ENCODE results near the gene IFT25.
"Not testable (repeated sequence)": the region's sequence is repeated elsewhere in the genome, so short reads cannot be mapped to it uniquely, and the experiment has no call there.

Gene IFT25

GRCh38 chr1:53945433-53946251, at the start of gene IFT25:
TSS of gene IFT25 (minus strand) at chr1:53945699. CDS start at chr1:53940082, 5,617 bp downstream.
- peak within 1 kb of the TSS; percentile 82 for H3K4me3 ChIP-seq (ENCODE audit: low read length)
- TF ChIP-seq CTCF (conservative IDR thresholded peaks at IDR 0.05; ENCODE audit: low read depth, low read length) = no peak
- DNase-seq (ENCODE audit: low read depth) = peak; percentile 69

- DNase-seq (ENCODE audit: low read depth); H3K4me3 ChIP-seq (ENCODE audit: low read length): not testable (repeated sequence)
Observed at GRCh38 chr1:53994516-53994915, 49.0 kb upstream of the IFT25 start.

GRCh38 chr1:53992085-53992874, 46.8 kb upstream of the IFT25 start:
- DNase-seq (ENCODE audit: low read depth) = no peak
- TF ChIP-seq CTCF (conservative IDR thresholded peaks at IDR 0.05; ENCODE audit: low read depth, low read length) = peak; percentile 1
- no peak overlapping the region for H3K4me3 ChIP-seq (ENCODE audit: low read length)

- H3K4me3 ChIP-seq (ENCODE audit: low read length) = no peak overlapping the region
- TF ChIP-seq CTCF (conservative IDR thresholded peaks at IDR 0.05; ENCODE audit: low read depth, low read length) = no peak
- no peak for DNase-seq (ENCODE audit: low read depth)
Observed at GRCh38 chr1:53987880-53988279, 42.4 kb upstream of the IFT25 start.

GRCh38 chr1:53986458-53986857, 41.0 kb upstream of the IFT25 start:
- no peak for DNase-seq (ENCODE audit: low read depth)
- no peak for TF ChIP-seq CTCF (conservative IDR thresholded peaks at IDR 0.05; ENCODE audit: low read depth, low read length)
- no peak overlapping the region for H3K4me3 ChIP-seq (ENCODE audit: low read length)

GRCh38 chr1:53984726-53985125, 39.2 kb upstream of the IFT25 start:
- no peak overlapping the region for H3K4me3 ChIP-seq (ENCODE audit: low read length)
- TF ChIP-seq CTCF (conservative IDR thresholded peaks at IDR 0.05; ENCODE audit: low read depth, low read length) = no peak
- no peak for DNase-seq (ENCODE audit: low read depth)

- peak; percentile 39 for DNase-seq (ENCODE audit: low read depth)
- H3K4me3 ChIP-seq (ENCODE audit: low read length) = peak overlapping the region; percentile 26
- TF ChIP-seq CTCF (conservative IDR thresholded peaks at IDR 0.05; ENCODE audit: low read depth, low read length) = no peak
Observed at GRCh38 chr1:53982763-53983104, 37.2 kb upstream of the IFT25 start.
